Ovary (tissue), 3 donors: ENCODE data around the gene SUSD3.

Experiments
- CTCF ChIP-seq, 3 donors: fragments of 450-650 bp in 2 of 3; fragments of 200-600 bp in 1 of 3; IDR thresholded peaks; one replicate each; pipeline versions ENCODE4 v1.5.1 to v1.8.0; 2016 to 2022; ENCODE audit warnings: antibody characterized with exemption in 3 of 3, mild to moderate bottlenecking in 1 of 3
- EP300 ChIP-seq: sonication (generic); formaldehyde crosslinking; IDR thresholded peaks from one replicate; pipeline ENCODE4 v1.6.1; 2017; ENCODE audit warnings: antibody characterized with exemption
- POLR2A ChIP-seq: fragments of 450-650 bp; IDR thresholded peaks from one replicate; pipeline ENCODE4 v1.6.1; 2017; ENCODE audit warnings: antibody characterized with exemption, mild to moderate bottlenecking, moderate library complexity
- donor health status: DM: no; HTN: no; CAD: no.

- TF ChIP-seq CTCF (IDR thresholded peaks at IDR 0.05) (peak in 2 of 3 donors; percentile 63 to 64), POLR2A (no peak), EP300 (no peak)
Measured at GRCh38 chr9:93119953-93120845, 61.7 kb downstream of the SUSD3 start.
